ENCODE measurements around the gene MAPK10.
A peak's percentile ranks its signal among the peaks of the same experiment; 100 is the strongest.

The MAPK10 gene

GRCh38 chr4:85995361-85995760 lies 364.5 kb downstream of the MAPK10 start:
- no peaks in the 10 kb centered on the region for H3K9me3 ChIP-seq (ENCODE audit: insufficient read depth, low read depth, low read length)
- H3K4me3 ChIP-seq (ENCODE audit: low read length, poor library complexity, severe bottlenecking) = peak overlapping the region; percentile 31
- H3K9me2 ChIP-seq (replicated peaks; ENCODE audit: low read depth, low read length) = no peaks in the 10 kb centered on the region
- peaks cover 35% of the 10 kb centered on the region for H3K4me1 ChIP-seq (ENCODE audit: insufficient read depth, low read length, poor library complexity, severe bottlenecking)
- peak overlapping the region; percentile 60 for H2AFZ ChIP-seq (ENCODE audit: low read length)
- no peaks in the 10 kb centered on the region for H3K27me3 ChIP-seq (ENCODE audit: insufficient read depth, low read length, poor library complexity, severe bottlenecking)
- H3K36me3 ChIP-seq (ENCODE audit: insufficient read depth, low read length) = no peaks in the 10 kb centered on the region
- H3K79me2 ChIP-seq (ENCODE audit: insufficient read depth, low read length) = no peaks in the 10 kb centered on the region
- TF ChIP-seq EZH2phosphoT487 (IDR thresholded peaks at IDR 0.05; ENCODE audit: borderline replicate concordance) = no peak
- TF ChIP-seq CTCF (conservative IDR thresholded peaks at IDR 0.05; ENCODE audit: low read length) = no peak
- peak overlapping the region; percentile 5 for H3K9ac ChIP-seq (ENCODE audit: low read depth, low read length, poor library complexity, severe bottlenecking)
- peak overlapping the region; percentile 54 for H3K4me2 ChIP-seq (ENCODE audit: low read depth, low read length, poor library complexity, severe bottlenecking)
- no peaks in the 10 kb centered on the region for H3F3A ChIP-seq (ENCODE audit: low read depth)
- no peaks in the 10 kb centered on the region for H4K20me1 ChIP-seq (ENCODE audit: insufficient read depth, low read length, poor library complexity, severe bottlenecking)

GRCh38 chr4:85994576-85994975 lies 365.3 kb downstream of the MAPK10 start:
- H3K9me3 ChIP-seq (ENCODE audit: insufficient read depth, low read depth, low read length) = no peaks in the 10 kb centered on the region
- 0 out of 2 replicates have a peak overlapping the region, but pooled peaks have one; percentile 42 for H2AFZ ChIP-seq (ENCODE audit: low read length)
- peaks cover 27% of the 10 kb centered on the region for H3K4me1 ChIP-seq (ENCODE audit: insufficient read depth, low read length, poor library complexity, severe bottlenecking)
- H3K9me2 ChIP-seq (replicated peaks; ENCODE audit: low read depth, low read length) = no peaks in the 10 kb centered on the region
- H3K79me2 ChIP-seq (ENCODE audit: insufficient read depth, low read length) = no peaks in the 10 kb centered on the region
- no peak overlapping the region for H3K4me3 ChIP-seq (ENCODE audit: low read length, poor library complexity, severe bottlenecking)
- no peak for TF ChIP-seq EZH2phosphoT487 (IDR thresholded peaks at IDR 0.05; ENCODE audit: borderline replicate concordance)
- no peak for TF ChIP-seq CTCF (conservative IDR thresholded peaks at IDR 0.05; ENCODE audit: low read length)
- H4K20me1 ChIP-seq (ENCODE audit: insufficient read depth, low read length, poor library complexity, severe bottlenecking) = no peaks in the 10 kb centered on the region
- H3K9ac ChIP-seq (ENCODE audit: low read depth, low read length, poor library complexity, severe bottlenecking) = peak overlapping the region; percentile 5
- no peak overlapping the region for H3K4me2 ChIP-seq (ENCODE audit: low read depth, low read length, poor library complexity, severe bottlenecking)
- H3K27me3 ChIP-seq (ENCODE audit: insufficient read depth, low read length, poor library complexity, severe bottlenecking) = no peaks in the 10 kb centered on the region
- no peaks in the 10 kb centered on the region for H3F3A ChIP-seq (ENCODE audit: low read depth)
- no peaks in the 10 kb centered on the region for H3K36me3 ChIP-seq (ENCODE audit: insufficient read depth, low read length)

- Histone ChIP-seq H3K4me1 (ENCODE audit: insufficient read depth, low read length, poor library complexity, severe bottlenecking) (peaks cover 20% of the 10 kb centered on the region), H3K9ac (ENCODE audit: low read depth, low read length, poor library complexity, severe bottlenecking) (no peak overlapping the region), H2AFZ (ENCODE audit: low read length) (no peak overlapping the region), H3K4me3 (ENCODE audit: low read length, poor library complexity, severe bottlenecking) (no peak overlapping the region), H3K9me2 (replicated peaks; ENCODE audit: low read depth, low read length) (no peaks in the 10 kb centered on the region), H4K20me1 (ENCODE audit: insufficient read depth, low read length, poor library complexity, severe bottlenecking) (no peaks in the 10 kb centered on the region), H3K79me2 (ENCODE audit: insufficient read depth, low read length) (no peaks in the 10 kb centered on the region), H3K9me3 (ENCODE audit: insufficient read depth, low read depth, low read length) (no peaks in the 10 kb centered on the region), H3K36me3 (ENCODE audit: insufficient read depth, low read length) (no peaks in the 10 kb centered on the region), H3K4me2 (ENCODE audit: low read depth, low read length, poor library complexity, severe bottlenecking) (no peak overlapping the region), H3F3A (ENCODE audit: low read depth) (no peaks in the 10 kb centered on the region), H3K27me3 (ENCODE audit: insufficient read depth, low read length, poor library complexity, severe bottlenecking) (no peaks in the 10 kb centered on the region)
- no peak for TF ChIP-seq CTCF (conservative IDR thresholded peaks at IDR 0.05; ENCODE audit: low read length)
- no peak for TF ChIP-seq EZH2phosphoT487 (IDR thresholded peaks at IDR 0.05; ENCODE audit: borderline replicate concordance)
Measured at GRCh38 chr4:85993641-85994040, 366.2 kb downstream of the MAPK10 start.

Data from Loucy (cell line).